GM18858 (cell line): ENCODE measurements around the gene SARDH.
"Not testable (repeated sequence)": the region's sequence is repeated elsewhere in the genome, so short reads cannot be mapped to it uniquely, and the experiment has no call there.

ENCODE experiments used
- ATAC-seq: cut with Tn5 transposase; IDR thresholded peaks from one replicate; pipeline ENCODE4 v1.9.1; 2021; ENCODE audit not compliant: unreplicated experiment

The SARDH gene

DNA sequence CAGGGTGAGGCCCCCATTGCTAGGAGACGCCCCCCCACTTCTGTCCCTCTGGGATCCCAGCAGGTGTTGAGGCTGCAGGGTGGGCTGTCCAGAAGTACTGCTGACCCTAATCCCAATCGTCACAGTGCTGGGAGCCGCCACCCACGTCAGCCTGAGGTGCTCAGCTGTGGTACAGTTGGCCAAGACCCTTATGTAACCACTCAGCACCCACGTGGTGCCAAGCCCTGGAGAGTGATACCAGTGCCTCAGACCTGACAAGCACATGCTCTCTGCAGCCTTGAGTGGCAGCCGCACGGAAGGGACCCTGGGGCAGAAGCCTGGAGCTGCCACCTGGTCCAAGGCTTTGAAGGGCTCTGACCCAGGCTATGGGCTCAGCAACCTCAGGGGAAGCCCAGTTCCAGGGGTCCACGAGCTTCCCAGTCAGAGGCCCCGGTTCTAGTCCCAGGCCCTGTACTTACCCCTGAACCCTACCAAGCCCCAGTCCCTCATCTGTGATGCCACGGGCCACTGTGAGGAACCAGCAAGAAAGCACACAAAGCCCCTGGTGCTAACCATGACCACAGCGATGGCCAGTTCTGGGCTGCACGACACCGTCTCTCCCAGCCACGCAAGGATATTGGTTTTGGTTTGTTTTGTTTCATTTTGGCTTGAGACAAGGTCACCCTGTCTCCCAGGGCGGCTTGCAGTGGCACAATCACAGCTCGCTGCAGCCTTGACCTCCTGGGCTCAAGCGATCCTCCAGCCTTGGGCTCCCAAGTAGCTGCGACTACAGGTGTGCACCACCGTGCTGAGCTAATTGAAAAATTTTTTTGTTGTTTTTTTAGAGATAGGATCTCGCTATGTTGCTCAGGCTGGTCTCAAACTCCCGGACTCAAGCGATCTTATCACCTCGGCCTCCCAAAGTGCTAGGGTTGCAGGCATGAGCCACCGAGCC, 51.2 kb downstream of the SARDH start:
- no peak for ATAC-seq

GRCh38 chr9:133685653-133686609, 52.2 kb downstream of the SARDH start:
- ATAC-seq, result no peak

DNA sequence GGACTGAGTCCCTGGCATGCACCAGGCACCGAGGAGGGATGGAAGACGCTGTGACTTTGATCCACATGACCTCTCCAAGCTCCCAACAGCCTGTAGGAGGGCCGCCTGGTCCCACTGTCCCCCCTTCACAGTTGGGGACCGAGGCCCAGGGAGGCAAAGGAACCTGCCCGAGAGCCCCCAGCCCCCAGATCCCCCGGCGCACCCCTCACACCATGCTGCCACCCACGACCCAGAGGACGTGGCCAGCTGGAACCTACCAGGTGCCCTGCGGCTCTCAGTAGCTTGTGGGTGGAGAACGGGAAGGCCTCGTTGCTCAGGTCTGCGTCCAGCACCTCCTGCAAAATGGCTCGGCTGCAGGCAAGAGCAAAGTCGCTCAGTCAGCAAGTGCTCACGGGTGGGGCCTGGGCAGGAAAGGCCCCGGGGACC, 53.2 kb downstream of the SARDH start:
- ATAC-seq, result no peak

DNA sequence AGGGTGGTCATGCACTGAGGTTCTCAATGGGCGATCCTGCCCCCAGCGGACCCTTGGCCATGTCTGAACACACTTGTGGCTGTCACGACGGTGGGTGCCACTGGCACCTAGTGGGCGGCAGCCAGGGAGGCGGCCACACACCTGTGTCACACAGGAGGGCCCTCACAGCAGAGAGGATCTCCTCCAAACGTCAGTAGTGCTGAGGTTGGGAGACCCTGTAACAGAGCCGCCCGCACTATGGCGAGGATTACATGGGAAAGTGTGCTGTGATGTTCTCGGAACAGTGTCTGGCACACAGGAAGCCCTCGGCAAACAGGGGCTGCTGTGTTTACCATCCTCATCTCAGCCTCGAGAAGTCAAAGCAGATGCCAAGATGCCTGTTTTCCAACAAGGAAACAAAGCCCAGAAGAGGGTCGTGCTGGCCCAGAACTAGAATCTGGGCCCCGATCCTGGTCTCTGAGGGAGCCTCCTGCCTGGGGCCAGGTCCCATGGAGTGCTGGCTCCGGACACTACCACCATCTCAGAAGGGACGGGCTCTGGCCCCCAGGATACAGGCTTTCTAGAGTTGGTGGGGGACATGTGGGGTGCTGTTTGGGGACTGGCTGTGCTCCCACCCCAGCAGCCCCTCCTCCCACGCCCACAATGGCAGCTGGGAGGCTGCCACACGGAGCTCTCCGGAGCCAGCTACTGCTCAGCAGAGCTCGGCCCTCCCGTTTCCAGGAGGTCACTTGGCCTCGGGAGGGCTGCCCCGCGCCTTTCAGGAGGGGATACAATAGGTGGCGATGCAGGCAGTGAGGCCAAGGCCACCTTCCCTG, 53.8 kb downstream of the SARDH start:
- no peak for ATAC-seq

GRCh38 chr9:133683586-133684120, 54.5 kb downstream of the SARDH start:
- ATAC-seq, result no peak

DNA sequence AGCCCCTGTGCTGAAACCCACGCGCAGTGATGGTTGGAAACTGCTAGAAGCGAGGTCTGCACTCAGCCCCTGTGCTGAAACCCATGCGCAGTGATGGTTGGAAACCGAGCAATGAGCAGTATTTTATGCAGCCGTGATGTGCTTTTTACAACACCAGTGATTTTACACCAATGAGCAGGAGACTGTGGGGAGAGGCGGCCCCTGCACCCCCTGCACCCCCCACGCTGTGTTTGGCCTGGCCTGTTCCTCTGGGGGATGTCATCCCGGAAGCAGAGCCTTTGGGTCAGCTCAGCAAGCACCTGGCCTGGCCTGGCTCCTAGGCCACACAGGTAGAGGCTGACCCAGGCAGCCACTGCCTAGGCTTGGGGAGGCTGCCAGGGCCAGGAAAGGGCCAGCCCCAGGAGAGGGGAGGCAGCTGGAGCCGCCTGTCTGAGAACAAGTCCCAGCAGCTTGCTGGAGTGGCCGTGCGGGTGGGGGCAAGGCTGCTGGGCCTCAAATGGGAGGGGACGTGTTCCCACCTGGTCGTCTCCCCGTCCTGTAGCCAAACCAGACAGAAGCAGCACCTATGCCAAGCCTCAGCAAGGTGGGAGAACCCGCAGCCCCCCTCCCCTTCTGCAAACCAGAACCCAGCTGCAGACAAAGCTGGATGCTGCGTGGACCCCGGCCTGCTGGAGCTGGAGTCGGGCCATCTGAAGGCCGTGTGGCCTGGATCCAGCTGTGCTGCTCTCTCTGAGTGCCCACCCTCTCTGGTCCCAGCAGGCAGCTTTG, 55.1 kb downstream of the SARDH start:
- ATAC-seq, result no peak

DNA sequence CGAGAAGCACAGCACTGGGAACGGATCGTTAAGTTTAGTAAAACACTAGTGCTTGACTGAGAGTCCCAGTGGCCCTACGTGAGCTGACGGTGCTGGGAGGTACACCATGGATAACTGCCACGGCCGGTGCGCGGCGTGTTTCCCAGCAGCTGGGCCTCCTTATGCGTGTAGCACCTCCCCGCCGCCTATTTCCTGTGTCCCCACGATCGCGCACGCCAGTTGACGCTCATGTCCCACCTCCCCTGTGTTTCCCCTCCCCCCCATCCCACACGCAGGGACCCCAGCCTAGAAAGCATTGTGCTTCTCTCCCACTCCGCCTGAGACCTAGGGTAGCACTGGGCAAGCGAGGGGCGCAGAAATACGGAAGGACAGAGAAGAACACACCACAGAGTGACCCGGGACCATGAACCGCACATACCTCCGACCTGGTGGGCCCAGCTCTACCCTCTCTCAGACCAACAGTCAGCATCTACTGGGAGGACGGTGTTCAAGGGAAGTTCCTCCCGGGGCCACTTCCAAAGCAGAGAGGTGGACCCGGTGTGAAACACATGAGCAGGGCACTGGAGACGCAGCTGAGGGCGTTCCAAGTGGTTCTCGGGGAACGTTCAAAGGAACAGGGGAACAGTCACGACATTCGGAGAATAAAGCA, 56.4 kb downstream of the SARDH start:
- ATAC-seq, result no peak

GRCh38 chr9:133680976-133681657, 57.0 kb downstream of the SARDH start:
- ATAC-seq, result no peak

DNA sequence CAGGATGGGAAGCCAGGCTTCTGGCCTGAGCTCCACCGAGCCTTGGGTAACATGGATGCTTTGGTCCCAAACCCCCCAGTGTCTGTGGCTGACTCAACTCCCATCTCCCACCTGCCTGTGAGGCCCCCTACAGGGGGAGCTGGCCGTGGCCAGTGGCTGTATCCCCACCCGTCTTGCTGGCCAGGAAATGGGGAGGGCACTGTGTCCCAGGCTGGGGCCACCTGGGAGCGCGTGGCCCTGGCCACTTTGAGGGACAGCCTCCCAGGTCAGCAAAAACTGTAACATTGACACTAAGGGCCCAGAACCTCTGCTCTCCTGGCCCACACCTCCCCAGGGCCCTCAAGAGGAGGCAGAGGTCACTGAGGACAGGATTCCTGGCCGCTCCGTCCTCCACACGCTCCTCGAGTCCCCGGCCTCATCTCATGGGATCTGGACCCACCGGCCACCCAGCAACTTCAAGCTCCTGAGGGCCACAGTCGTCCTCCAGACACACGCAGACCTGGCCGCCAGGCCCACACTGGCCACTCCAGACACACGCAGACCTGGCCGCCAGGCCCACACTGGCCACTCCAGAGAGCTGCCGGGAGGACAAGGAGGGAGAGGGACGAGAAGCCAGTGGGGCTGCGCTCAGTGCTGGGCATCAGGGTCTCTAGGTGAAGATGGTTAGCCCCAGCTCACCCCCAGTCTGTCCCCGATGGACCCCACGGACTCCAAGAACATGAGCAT, 57.7 kb downstream of the SARDH start:
- ATAC-seq, result no peak

DNA sequence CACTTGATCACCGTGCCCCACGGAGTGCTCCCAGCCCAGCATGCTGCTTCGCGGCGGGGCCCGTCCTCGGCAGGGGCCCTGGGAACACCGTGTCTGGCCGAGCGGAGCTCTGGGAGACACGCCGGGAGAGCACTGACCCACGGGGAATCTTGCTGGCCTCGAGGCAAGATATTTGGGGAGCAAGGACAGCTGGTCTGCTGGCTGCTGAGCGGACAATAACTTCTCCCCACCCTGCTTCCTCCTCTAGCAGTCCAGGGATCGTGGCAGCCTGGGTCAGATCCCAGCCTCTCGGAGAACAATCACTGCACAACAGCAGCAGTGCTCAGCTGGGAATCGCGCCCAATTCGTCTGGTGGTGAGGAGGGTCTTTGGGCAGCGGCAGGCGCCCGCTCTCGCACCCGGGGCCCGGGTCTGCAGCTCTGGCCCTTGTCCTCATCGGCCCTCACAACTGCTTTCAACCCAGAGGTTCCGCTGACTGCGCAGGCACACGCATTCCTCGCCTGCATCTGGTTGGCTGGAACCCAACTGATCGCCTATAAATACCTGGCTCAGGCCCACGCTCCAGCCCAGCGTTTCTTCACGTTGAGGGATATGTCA, 58.6 kb downstream of the SARDH start:
- ATAC-seq, result no peak

DNA sequence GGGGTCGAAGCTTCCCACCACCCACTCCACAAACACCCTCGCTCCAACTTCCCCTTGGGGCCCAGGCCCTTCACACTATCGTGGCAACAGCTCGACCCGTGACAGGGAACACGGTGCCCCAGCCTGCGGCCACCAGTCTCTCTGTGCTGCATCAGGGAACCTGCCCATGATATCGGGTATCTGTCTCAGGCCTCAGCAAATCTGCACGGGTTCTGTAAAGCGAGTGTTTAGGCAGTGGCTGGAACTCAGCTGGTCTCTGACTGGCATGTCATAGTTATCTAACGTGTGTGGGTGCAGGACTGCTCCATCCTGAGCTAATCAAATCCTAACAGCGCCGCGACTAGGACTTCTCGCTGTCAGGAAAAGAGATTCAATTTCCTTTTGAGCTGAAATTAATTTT, 59.1 kb downstream of the SARDH start:
- no peak for ATAC-seq

- no peak for ATAC-seq
These were observed 60.8 kb downstream of the SARDH start for GRCh38 chr9:133677126-133678010.

DNA sequence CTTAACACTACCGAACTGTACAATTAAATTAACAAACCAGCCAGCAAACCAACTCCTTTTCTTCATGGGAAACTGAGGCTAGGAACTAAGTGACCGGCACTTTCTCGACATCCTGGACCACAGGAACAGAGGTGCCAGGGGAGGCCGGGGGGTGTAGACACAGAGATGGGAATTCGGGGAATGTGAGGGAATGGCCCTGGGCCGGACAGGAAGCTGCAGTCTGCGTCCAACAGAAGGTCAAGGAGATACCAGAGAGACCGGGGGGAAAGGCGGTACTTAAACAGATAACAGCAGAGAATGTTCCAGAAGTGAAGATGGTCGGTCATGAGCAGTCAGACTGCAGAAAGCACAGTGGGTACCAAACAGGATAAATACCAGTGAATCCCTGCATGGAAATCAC, 61.7 kb downstream of the SARDH start:
- no peak for ATAC-seq

GRCh38 chr9:133675796-133676195, 62.4 kb downstream of the SARDH start:
- not testable (repeated sequence) for ATAC-seq

DNA sequence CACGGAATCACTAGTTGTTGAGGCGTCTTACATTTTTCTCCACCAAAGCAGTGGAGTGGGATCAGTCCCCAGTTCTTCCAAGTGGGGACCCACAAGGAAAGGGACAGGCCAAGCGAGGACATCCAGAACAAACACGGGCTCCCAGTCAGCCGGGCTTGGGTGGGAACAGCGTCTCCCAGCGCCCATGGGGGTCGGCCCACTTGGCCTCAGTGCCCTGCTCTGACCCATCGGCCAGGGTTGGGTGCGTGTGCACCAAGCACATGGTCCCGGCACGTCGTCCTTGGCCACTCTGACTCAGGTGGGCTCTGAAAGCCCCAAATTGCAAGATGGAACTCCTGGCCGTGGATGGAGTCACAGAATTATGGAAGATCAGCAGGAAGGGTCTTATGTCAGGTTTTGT, 64.1 kb downstream of the SARDH start:
- no peak for ATAC-seq

DNA sequence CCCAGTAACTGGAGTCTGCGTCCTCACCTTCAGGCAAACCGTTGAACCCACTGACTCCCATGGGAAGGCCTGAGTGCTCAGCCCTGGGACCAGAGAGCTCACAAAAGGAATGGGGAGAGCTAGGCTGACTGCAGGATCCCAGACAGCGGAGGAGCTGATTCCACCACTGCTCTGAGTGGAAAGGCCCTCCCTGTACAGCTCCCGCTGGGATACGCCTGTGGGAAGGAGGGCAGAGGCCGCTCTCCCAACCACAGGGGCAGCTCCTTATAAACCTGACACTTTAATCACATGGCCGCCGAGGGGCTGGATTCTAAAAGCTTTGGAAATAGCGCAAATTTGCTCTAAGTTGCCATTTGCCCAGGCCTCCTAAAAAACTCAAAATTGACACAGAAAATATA, 64.9 kb downstream of the SARDH start:
- ATAC-seq, result no peak
